ENCODE measurements around the gene PHACTR4. TPM values are rescaled to one million over a fixed set of nuclear protein-coding genes. Genes with fewer than 3 reads are reported as not detected.

PHACTR4 gene
- total and polyA plus RNA-seq, 2 donors (not counting 3 experiments of a cell fraction or from before 2014, with no cell fraction given) = 25.4 to 61.0 TPM

- intact Hi-C loops (cut with micrococcal nuclease) (no loop called here), dilution Hi-C loops (cut with MboI; ENCODE audit: extremely low pct_ligation_motif_present, low sequenced_read_pairs) (no loop called here)
- Histone ChIP-seq H3K79me2 (ENCODE audit: control insufficient read depth, insufficient read depth, low read length) (peaks cover 16% of the 10 kb centered on the region), H3K4me1 (ENCODE audit: control insufficient read depth, extremely low read depth, insufficient read depth, low read length) (peaks cover 26% of the 10 kb centered on the region), H3K9me1 (replicated peaks; ENCODE audit: control insufficient read depth, extremely low read depth, insufficient read depth, low read length) (no peaks in the 10 kb centered on the region), H3K27me3 (ENCODE audit: control insufficient read depth in 2 of 2, insufficient read depth in 2 of 2, low read length in 2 of 2) (no peaks in the 10 kb centered on the region), H2AFZ (ENCODE audit: low read depth, low read length) (no peak overlapping the region), H4K20me1 (replicated peaks; ENCODE audit: control insufficient read depth, extremely low read depth, insufficient read depth, low read length) (no peaks in the 10 kb centered on the region), H3K36me3 (ENCODE audit: control insufficient read depth in 2 of 2, extremely low read depth in 1 of 2, insufficient read depth in 2 of 2, low read length in 2 of 2) (no peaks in the 10 kb centered on the region), H3K9me3 (replicated peaks; ENCODE audit: control insufficient read depth, insufficient read depth, low read length) (no peaks in the 10 kb centered on the region), H3K27ac (ENCODE audit: insufficient read depth, low read depth, low read length) (peak overlapping the region; percentile 19), H3K4me3 (replicated peaks in 1 of 3; ENCODE audit: insufficient read depth in 1 of 3, low read depth in 1 of 3, low read length in 3 of 3) (no peak overlapping the region), H3K4me2 (ENCODE audit: insufficient read depth, low read length) (peak overlapping the region; percentile 20), H3K9ac (replicated peaks; ENCODE audit: extremely low read depth, insufficient read depth, low read length) (no peak overlapping the region)
- POLR2A ChIA-PET = no interaction called here
- TF ChIP-seq MYC (IDR thresholded peaks at IDR 0.05; ENCODE audit: low read depth, low read length) = no peak
- no peak for TF ChIP-seq JUN (IDR thresholded peaks at IDR 0.05; ENCODE audit: borderline replicate concordance, insufficient read depth, insufficient read length, low read depth)
- no peak for TF ChIP-seq MAX (IDR thresholded peaks at IDR 0.05; ENCODE audit: insufficient read depth, insufficient read length)
- no peak for TF ChIP-seq EZH2 (IDR thresholded peaks at IDR 0.05; ENCODE audit: borderline replicate concordance, low read depth, low read length, severe bottlenecking)
- no peak for TF ChIP-seq FOS (IDR thresholded peaks at IDR 0.05; ENCODE audit: borderline replicate concordance, insufficient read depth, low read length)
- DNase-seq (ENCODE audit: low read depth, low spot score) (peak; percentile 92), FAIRE-seq (peak; percentile 73)
- CTCF ChIA-PET = interaction anchor here (0.7 to 1.1 kb wide), 3 partner anchors 11 to 14 kb away, joined by 3 to 4 read pairs (median 3); no protein-coding TSS in a partner anchor
- no TSS peak for BruUV-seq (replicated peaks)
Measured at GRCh38 chr1:28449904-28450303, 80.4 kb downstream of the PHACTR4 start.

GRCh38 chr1:28450561-28450960 lies 81.0 kb downstream of the PHACTR4 start:
- no TSS peak for BruUV-seq (replicated peaks)

More at GRCh38 chr1:28450561-28450960, 81.0 kb downstream of the PHACTR4 start:
- Histone ChIP-seq H4K20me1 (replicated peaks; ENCODE audit: control insufficient read depth, extremely low read depth, insufficient read depth, low read length) (no peaks in the 10 kb centered on the region), H3K4me3 (replicated peaks in 1 of 3; ENCODE audit: insufficient read depth in 1 of 3, low read depth in 1 of 3, low read length in 3 of 3) (no peak overlapping the region), H3K4me2 (ENCODE audit: insufficient read depth, low read length) (peak overlapping the region; percentile 2), H3K27ac (ENCODE audit: insufficient read depth, low read depth, low read length) (peak overlapping the region; percentile 19), H2AFZ (ENCODE audit: low read depth, low read length) (no peak overlapping the region), H3K36me3 (ENCODE audit: control insufficient read depth in 2 of 2, extremely low read depth in 1 of 2, insufficient read depth in 2 of 2, low read length in 2 of 2) (no peaks in the 10 kb centered on the region), H3K27me3 (ENCODE audit: control insufficient read depth in 2 of 2, insufficient read depth in 2 of 2, low read length in 2 of 2) (no peaks in the 10 kb centered on the region), H3K9me3 (replicated peaks; ENCODE audit: control insufficient read depth, insufficient read depth, low read length) (no peaks in the 10 kb centered on the region), H3K9ac (replicated peaks; ENCODE audit: extremely low read depth, insufficient read depth, low read length) (peak overlapping the region; percentile 3), H3K4me1 (ENCODE audit: control insufficient read depth, extremely low read depth, insufficient read depth, low read length) (peaks cover 30% of the 10 kb centered on the region), H3K9me1 (replicated peaks; ENCODE audit: control insufficient read depth, extremely low read depth, insufficient read depth, low read length) (no peaks in the 10 kb centered on the region), H3K79me2 (ENCODE audit: control insufficient read depth, insufficient read depth, low read length) (peaks cover 16% of the 10 kb centered on the region)
- intact Hi-C loops (cut with micrococcal nuclease) = no loop called here
- TF ChIP-seq POLR2AphosphoS5 (IDR thresholded peaks at IDR 0.05; ENCODE audit: insufficient read depth, low read depth, low read length) (no peak), FOS (IDR thresholded peaks at IDR 0.05; ENCODE audit: borderline replicate concordance, insufficient read depth, low read length) (no peak), CTCF (IDR thresholded peaks at IDR 0.05; ENCODE audit: extremely low read depth in 1 of 2, insufficient read depth in 1 of 2, low read depth in 1 of 2, low read length in 2 of 2) (no peak)
- DNase-seq (ENCODE audit: low read depth, low spot score) = no peak
- FAIRE-seq = no peak
- POLR2A ChIA-PET = no interaction called here
- CTCF ChIA-PET = interaction anchor here (0.6 to 1.1 kb wide), 4 partner anchors 12 to 37 kb away, joined by 3 to 5 read pairs (median 4); no protein-coding TSS in a partner anchor
- dilution Hi-C loops (cut with MboI; ENCODE audit: extremely low pct_ligation_motif_present, low sequenced_read_pairs) = no loop called here

All from endothelial cell of umbilical vein (primary cell).